Thymus (tissue), 14 donors: ENCODE results near the gene VSIG2. TPM values are rescaled to one million over a fixed set of nuclear protein-coding genes. Genes with fewer than 3 reads are reported as not detected.

ENCODE experiments used
- DNase-seq, 9 donors: peaks; one replicate each; pipeline ENCODE4 v3.0.0-alpha.2; 2013; ENCODE audit warnings: low spot score in 9 of 9, low read depth in 6 of 9, missing footprints in 1 of 9
- H3K27ac ChIP-seq, 2 donors: one replicate each; pipeline ENCODE4 v1.5.1; 2013; ENCODE audit warnings: control low read depth in 1 of 2, low read depth in 1 of 2, low read length in 1 of 2, mild to moderate bottlenecking in 1 of 2, moderate library complexity in 1 of 2
- H3K27me3 ChIP-seq, 2 donors: one replicate each; pipeline ENCODE4 v1.5.1; 2013; ENCODE audit warnings: low read length in 1 of 2; ENCODE audit not compliant: control insufficient read depth in 2 of 2, insufficient read depth in 1 of 2
- H3K36me3 ChIP-seq, 2 donors: one replicate each; pipeline ENCODE4 v1.5.1; 2013; ENCODE audit warnings: low read length in 1 of 2, mild to moderate bottlenecking in 1 of 2, moderate library complexity in 1 of 2; ENCODE audit not compliant: control insufficient read depth in 2 of 2, insufficient read depth in 2 of 2
- H3K4me1 ChIP-seq, 2 donors: one replicate each; pipeline ENCODE4 v1.5.1; 2013; ENCODE audit warnings: low read length in 2 of 2; ENCODE audit not compliant: control insufficient read depth in 2 of 2, insufficient read depth in 2 of 2
- H3K4me3 ChIP-seq, 2 donors: one replicate each; pipeline ENCODE4 v1.5.1; 2013; ENCODE audit warnings: low read length in 2 of 2, control low read depth in 1 of 2, mild to moderate bottlenecking in 1 of 2
- H3K9me3 ChIP-seq, 2 donors: one replicate each; pipeline ENCODE4 v1.5.1; 2013; ENCODE audit warnings: low read length in 1 of 2, mild to moderate bottlenecking in 1 of 2; ENCODE audit not compliant: control insufficient read depth in 2 of 2, insufficient read depth in 1 of 2
- WGBS: extraction: QIAGEN DNeasy Blood & Tissue Kit; methylation state at CpG from one replicate; pipeline ENCODE4 v1.1.7; 2013; 5-methylcytosine and 5-hydroxymethylcytosine counted together
- long read RNA-seq, 10 donors: transcript quantifications; one replicate each; lab custom pipeline, GENCODE V29; 2026
- polyA plus RNA-seq: library from polyadenylated mRNA; stranded (reverse); fragments of 200-250 nt; gene quantifications from one replicate; pipeline ENCODE4 v1.2.3, GENCODE V29; 2013
- total RNA-seq: library from RNA; stranded (reverse); fragments of 120-200 nt; gene quantifications from one replicate; pipeline ENCODE4 v1.2.4, GENCODE V29; 2013
- donor health status: healthy.

VSIG2 gene, protein sequence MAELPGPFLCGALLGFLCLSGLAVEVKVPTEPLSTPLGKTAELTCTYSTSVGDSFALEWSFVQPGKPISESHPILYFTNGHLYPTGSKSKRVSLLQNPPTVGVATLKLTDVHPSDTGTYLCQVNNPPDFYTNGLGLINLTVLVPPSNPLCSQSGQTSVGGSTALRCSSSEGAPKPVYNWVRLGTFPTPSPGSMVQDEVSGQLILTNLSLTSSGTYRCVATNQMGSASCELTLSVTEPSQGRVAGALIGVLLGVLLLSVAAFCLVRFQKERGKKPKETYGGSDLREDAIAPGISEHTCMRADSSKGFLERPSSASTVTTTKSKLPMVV
- total RNA-seq (0.14 TPM), polyA plus RNA-seq (0.80 TPM)
- long read RNA-seq, donor 1 = 0 reads
- long read RNA-seq, donor 2 = 0 reads
- long read RNA-seq, donor 3 = 0 reads
- long read RNA-seq, donor 4 = 0 reads
- long read RNA-seq, donor 5, partial matches to known transcripts = 0 of 1 reads
- long read RNA-seq, donor 5, other reads (novel, unspliced or antisense) = 0 of 1 reads
- long read RNA-seq, donor 6 = 0 reads
- long read RNA-seq, donor 7 = 0 reads
- long read RNA-seq, donor 8 = 0 reads
- long read RNA-seq, donor 9 = 0 reads
- long read RNA-seq, donor 10 = 0 reads

DNA sequence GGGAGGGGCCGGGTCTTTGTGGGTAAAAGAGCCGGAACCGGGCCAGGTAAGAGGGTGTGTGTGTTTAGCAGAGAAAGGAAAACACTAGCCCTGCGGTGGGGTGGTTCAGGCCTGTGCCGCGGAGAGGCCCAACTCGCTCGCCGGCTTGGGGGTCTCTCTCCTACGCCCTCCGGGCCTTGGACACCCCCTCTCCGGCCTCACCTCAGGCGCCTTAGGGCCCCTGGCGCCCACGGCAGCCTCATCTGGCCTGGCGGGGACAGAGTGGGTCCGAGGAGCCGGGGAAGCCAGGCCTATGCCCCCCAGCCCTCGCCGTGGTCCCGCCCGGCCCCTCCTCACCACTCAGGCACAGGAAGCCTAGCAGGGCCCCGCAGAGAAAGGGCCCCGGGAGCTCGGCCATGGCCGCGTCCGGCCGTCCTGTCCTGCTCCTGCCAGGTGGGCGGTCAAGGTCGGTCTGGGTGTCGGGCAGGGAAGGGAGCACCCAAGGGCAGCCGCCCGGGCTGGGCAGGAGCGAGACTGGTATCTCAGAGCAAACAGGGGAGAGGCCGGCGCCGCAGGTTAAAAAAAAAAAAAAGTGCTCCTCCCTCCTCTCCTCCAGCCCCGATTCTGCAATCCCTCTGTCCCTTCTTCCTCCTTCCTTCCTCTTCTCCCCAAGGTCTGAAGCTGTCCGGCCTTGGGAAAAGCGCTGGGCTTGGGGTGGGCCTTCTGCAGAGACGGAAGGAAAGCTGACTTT, at the start of gene VSIG2:
VSIG2 (minus strand) TSS at position 515 of the 730 bp plus-strand sequence; CDS start at position 397, 118 bp downstream.
- H3K4me1 ChIP-seq = peaks cover 0 to 8% of the 10 kb centered on the region in 2 donors
- no peak within 1 kb of the TSS for H3K27ac ChIP-seq

DNA sequence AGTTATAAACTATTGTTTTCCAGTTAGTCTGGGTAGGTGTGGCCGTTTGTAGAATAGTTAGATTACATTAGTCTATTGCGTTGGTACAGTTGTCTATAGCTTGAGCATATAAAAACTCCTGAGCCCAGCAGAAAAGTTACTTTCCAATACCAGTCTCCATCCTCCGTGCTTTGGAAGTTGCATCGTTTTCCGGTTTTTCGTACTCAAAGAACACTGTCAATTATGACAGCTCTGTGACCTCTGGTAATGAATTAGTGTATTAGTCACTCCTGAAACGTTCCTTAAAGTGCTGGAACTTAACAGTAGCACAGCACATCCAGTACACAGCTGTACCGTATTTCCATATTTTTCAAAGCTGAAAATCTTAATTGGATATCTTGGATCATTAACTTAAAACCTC, 49.0 kb upstream of the VSIG2 start:
- no peak for DNase-seq
- Histone ChIP-seq H3K9me3 (no peaks in the 10 kb centered on the region), H3K27me3 (peaks cover 0 to 19% of the 10 kb centered on the region in 2 donors), H3K4me1 (peaks cover 6 to 19% of the 10 kb centered on the region in 2 donors), H3K4me3 (peak overlapping the region; percentile 79 to 100), H3K36me3 (no peaks in the 10 kb centered on the region), H3K27ac (peak overlapping the region in 1 of 2 donors; percentile 98)
- 14% methylated on average over 8 of the region's 8 CpGs for WGBS

More for the DNA sequence above, at the start of gene VSIG2:
- H3K4me3 ChIP-seq = no peak within 1 kb of the TSS
- peaks cover 8 to 71% of the 10 kb centered on the region in 2 donors for H3K27me3 ChIP-seq
- DNase-seq = no peak
- WGBS = 89% methylated on average over 42 of the region's 42 CpGs
- no peaks in the 10 kb centered on the region for H3K36me3 ChIP-seq
- H3K9me3 ChIP-seq = no peaks in the 10 kb centered on the region

DNA sequence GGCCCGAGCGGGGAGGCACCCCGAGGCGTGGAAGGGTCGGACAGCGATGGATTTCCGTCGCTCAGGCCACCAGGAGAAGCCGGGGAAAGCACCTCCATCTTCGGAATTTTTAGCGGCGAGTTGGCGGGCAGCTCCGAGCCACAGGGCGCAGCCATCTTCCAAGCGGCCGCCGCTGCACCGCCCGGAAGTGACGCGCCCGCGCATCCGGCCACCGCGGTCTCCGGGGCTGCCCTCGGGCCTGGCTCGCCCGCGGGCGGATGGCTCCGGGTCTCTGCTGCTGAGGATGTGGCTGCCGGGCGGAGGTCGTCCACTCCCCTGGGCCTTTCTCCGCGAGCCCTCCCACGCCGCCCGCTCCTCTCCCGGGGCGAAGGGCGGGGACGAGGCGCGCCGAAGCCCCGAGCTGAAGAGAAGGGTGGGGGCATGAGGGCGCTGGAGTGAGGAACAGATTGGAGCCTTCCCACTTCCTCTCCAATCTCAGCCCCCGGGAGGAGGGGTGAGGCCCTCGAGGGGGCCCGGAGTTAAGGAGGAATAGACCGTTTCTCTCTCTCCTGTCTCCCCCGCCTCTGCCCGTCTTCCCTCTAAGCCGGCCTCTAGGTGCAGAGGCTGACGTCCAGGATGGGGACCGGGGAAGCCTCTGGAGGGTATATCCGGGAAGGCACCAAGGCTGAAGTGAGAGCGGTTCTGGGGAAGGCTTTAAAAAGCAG, 48.3 kb upstream of the VSIG2 start, which contains the start of gene MSANTD2:
MSANTD2 (minus strand) TSS at position 181 of the 704 bp plus-strand sequence; CDS start at position 155, 26 bp downstream.
- H3K27ac ChIP-seq = peak within 1 kb of the TSS; percentile 86 to 98
- no peaks in the 10 kb centered on the region for H3K36me3 ChIP-seq
- peak within 1 kb of the TSS; percentile 79 to 100 for H3K4me3 ChIP-seq
- WGBS = under 1% methylated on average over 62 of the region's 62 CpGs
- DNase-seq = peak in 7 of 9 donors; percentile 44 to 79 (median 51)
- peaks cover 6 to 19% of the 10 kb centered on the region in 2 donors for H3K4me1 ChIP-seq
- no peaks in the 10 kb centered on the region for H3K9me3 ChIP-seq
- peaks cover 0 to 19% of the 10 kb centered on the region in 2 donors for H3K27me3 ChIP-seq

DNA sequence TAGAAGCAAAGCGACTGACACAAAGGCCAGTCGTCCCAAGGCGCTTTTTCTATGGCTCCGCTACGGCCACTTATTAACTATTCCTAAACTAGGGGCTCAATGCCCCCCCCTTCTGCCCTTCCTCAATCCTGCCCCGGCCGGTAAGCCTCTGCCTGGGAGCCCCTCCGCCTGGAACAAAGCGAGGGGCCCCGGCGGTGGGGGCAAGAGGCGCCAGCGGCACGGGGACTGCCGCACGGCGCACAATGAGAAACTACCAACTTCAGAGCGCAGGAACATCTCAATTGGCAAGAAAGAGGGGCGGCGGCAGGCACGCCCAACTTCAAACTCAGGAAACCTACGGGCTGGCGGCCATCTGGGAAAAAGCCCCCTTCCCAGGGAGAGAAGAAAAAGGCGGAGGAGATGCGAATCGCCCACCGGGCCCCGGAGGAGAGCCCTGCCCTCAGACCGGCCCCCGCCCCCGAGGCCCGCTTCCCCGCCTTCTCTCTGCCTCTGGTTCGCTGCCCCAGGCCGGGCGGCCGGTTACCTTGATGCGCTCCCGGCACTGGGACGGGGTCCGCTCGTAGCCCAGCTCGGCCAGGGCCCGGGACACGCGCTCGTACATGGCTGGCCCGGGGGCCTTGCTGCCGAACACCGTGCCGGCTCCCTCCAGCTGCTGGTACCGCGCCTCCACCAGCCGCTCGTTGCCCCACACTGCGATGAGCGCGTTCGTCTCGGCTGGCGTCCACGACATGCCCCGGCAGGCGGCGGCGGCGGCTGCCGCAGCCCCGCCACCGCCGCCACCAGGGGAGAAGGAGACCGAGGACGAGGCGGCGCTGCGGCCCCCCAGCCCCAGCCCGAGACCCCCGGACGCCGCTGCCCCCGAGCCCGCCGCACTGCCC, 47.5 kb upstream of the VSIG2 start:
- Histone ChIP-seq H3K9me3 (no peaks in the 10 kb centered on the region), H3K27ac (peak overlapping the region; percentile 86 to 98), H3K36me3 (no peaks in the 10 kb centered on the region), H3K27me3 (peaks cover 0 to 17% of the 10 kb centered on the region in 2 donors), H3K4me1 (peaks cover 6 to 19% of the 10 kb centered on the region in 2 donors), H3K4me3 (peak overlapping the region; percentile 79 to 100)
- peak in 7 of 9 donors; percentile 23 to 71 (median 28) for DNase-seq
- under 1% methylated on average over 83 of the region's 83 CpGs for WGBS

DNA sequence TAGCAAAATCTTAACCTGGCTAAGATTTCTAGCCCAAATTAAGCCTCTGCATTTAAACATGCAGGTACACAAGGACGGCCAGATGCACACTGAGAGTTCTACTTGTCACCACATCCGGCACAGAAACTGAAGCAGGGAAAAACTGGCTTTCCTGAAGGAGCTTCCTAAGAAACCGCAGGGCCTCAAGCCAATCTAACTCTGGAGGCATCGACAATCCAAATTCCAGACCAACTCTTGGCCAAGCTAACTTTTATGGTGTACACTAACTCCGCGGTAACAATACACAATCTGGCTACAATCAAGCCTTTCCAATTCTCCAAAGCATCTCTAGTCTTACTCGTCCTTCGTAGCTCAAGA, 46.9 kb upstream of the VSIG2 start:
- Histone ChIP-seq H3K27me3 (peaks cover 0 to 17% of the 10 kb centered on the region in 2 donors), H3K4me1 (peaks cover 6 to 19% of the 10 kb centered on the region in 2 donors), H3K36me3 (no peaks in the 10 kb centered on the region), H3K9me3 (no peaks in the 10 kb centered on the region), H3K27ac (peak overlapping the region; percentile 1 to 69), H3K4me3 (peak overlapping the region; percentile 79 to 100)
- DNase-seq = peak in 6 of 9 donors; percentile 10 to 30 (median 22)
- WGBS = 6% methylated on average over 8 of the region's 8 CpGs

DNA sequence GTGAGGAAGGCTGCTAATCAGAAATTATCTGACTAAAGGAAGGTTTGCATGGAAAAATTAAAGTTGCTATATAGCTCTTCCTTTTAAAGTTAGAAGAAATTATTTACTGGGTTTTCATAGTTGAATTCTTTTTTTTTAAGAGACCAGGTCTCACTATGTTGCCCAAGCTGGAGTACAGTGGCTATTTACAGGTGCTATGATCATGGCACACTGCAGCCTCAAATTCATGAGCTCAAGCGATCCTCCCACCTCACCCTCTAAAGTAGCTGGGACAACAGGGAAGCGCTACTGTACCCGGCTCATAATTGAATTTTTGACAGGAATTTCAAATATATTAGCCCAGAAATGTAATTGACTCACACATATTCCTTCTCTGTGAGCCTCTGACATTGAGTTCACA, 44.3 kb upstream of the VSIG2 start:
- 98% methylated on average over 3 of the region's 3 CpGs for WGBS
- no peaks in the 10 kb centered on the region for H3K36me3 ChIP-seq
- no peak overlapping the region for H3K4me3 ChIP-seq
- no peaks in the 10 kb centered on the region for H3K9me3 ChIP-seq
- H3K27me3 ChIP-seq = peaks cover 0 to 6% of the 10 kb centered on the region in 2 donors
- no peak overlapping the region for H3K27ac ChIP-seq
- DNase-seq = no peak
- H3K4me1 ChIP-seq = peaks cover 6 to 19% of the 10 kb centered on the region in 2 donors

DNA sequence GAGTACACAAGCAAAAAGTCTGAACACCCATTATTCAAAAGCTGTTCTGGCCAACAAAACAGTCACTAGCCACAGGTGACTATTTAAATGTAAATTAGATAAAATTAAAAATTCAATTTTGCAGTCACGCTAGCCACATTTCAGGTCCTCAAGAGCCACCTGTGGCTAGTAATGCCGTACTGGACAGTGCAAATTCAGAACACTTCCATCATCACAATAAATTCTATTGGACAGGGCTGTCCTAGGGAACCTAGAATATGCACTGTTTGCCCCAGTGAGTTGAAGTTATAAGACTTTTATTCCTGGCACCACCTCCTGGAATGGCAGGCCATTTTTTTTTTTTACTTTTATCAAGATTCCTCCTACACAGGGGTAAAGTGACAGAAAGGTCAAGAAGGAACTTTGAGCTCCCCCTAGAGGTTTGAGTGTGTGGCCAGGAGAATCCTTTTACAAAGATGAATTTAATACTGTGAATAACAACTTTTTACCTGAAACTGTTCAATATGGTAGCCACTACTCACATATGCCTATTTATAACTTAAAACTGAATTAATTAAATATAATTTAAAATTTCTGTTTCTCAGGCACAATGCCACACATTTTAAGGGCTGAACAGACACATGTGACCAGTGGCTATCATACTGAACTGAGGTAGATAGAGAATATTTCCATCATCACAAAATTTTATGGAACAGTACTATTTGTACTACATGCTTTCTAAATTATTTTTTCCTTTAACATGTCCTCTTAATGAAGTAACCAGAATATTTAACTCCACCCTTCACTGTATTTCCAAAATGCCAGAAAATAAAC, 41.6 kb upstream of the VSIG2 start:
- H3K36me3 ChIP-seq = no peaks in the 10 kb centered on the region
- peaks cover 0 to 6% of the 10 kb centered on the region in 2 donors for H3K4me1 ChIP-seq
- DNase-seq = peak in 6 of 9 donors; percentile 21 to 69 (median 26)
- no peak overlapping the region for H3K4me3 ChIP-seq
- no peaks in the 10 kb centered on the region for H3K27me3 ChIP-seq
- WGBS = 99% methylated on average over 2 of the region's 2 CpGs
- H3K27ac ChIP-seq = no peak overlapping the region
- no peaks in the 10 kb centered on the region for H3K9me3 ChIP-seq
